ENCODE results near the gene GAB2. TPM values are rescaled to one million over a fixed set of nuclear protein-coding genes. Genes with fewer than 3 reads are reported as not detected.

Gene GAB2
- total RNA-seq, 4 donors from 2014 or later = 18.0 to 42.4 (median 26.0) TPM

GRCh38 chr11:78451371-78452150, 33.9 kb upstream of the GAB2 start:
- TF ChIP-seq POLR2AphosphoS5 (IDR thresholded peaks at IDR 0.05) (no peak), CTCF (IDR thresholded peaks at IDR 0.05) (no peak), EP300 (IDR thresholded peaks at IDR 0.05) (no peak)
- H3K4me1 ChIP-seq = no peaks in the 10 kb centered on the region
- peaks cover 0 to 5% (median 0%) of the 10 kb centered on the region in 4 donors for H3K36me3 ChIP-seq
- WGBS = 90% methylated on average over 5 of the region's 5 CpGs
- H3K27ac ChIP-seq (replicated peaks in 1 of 4) = no peak overlapping the region
- intact Hi-C loops (cut with DNase I) = no loop called here
- no peak for DNase-seq (ENCODE audit: extremely low spot score)
- H3K27me3 ChIP-seq = no peaks in the 10 kb centered on the region
- no peak overlapping the region for H3K4me3 ChIP-seq
- H3K9me3 ChIP-seq = no peaks in the 10 kb centered on the region

- Histone ChIP-seq H3K36me3 (no peaks in the 10 kb centered on the region), H3K9me3 (no peaks in the 10 kb centered on the region), H3K4me1 (no peaks in the 10 kb centered on the region), H3K27ac (replicated peaks in 1 of 4) (no peak overlapping the region), H3K27me3 (no peaks in the 10 kb centered on the region), H3K4me3 (no peak overlapping the region)
- DNase-seq (ENCODE audit: extremely low spot score) = no peak
- intact Hi-C loops (cut with DNase I) = no loop called here
- TF ChIP-seq EP300 (IDR thresholded peaks at IDR 0.05) = no peak
- no peak for TF ChIP-seq CTCF (IDR thresholded peaks at IDR 0.05)
- TF ChIP-seq POLR2A (IDR thresholded peaks at IDR 0.05; ENCODE audit: low read depth) = no peak
- TF ChIP-seq POLR2AphosphoS5 (IDR thresholded peaks at IDR 0.05) = no peak
- WGBS = 89% methylated on average over 2 of the region's 2 CpGs
Observed at GRCh38 chr11:78450866-78451265, 33.2 kb upstream of the GAB2 start.

GRCh38 chr11:78449866-78450265, 32.2 kb upstream of the GAB2 start:
- WGBS = 92% methylated on average over 4 of the region's 4 CpGs
- TF ChIP-seq CTCF (IDR thresholded peaks at IDR 0.05) (no peak), EP300 (IDR thresholded peaks at IDR 0.05) (no peak), POLR2A (IDR thresholded peaks at IDR 0.05; ENCODE audit: low read depth) (no peak)

GRCh38 chr11:78446210-78446609, 28.6 kb upstream of the GAB2 start:
- Histone ChIP-seq H3K27ac (replicated peaks in 1 of 4) (no peak overlapping the region), H3K4me1 (no peaks in the 10 kb centered on the region), H3K4me3 (no peak overlapping the region), H3K9me3 (no peaks in the 10 kb centered on the region), H3K27me3 (no peaks in the 10 kb centered on the region), H3K36me3 (peaks cover 11 to 18% (median 15%) of the 10 kb centered on the region in 4 donors)
- intact Hi-C loops (cut with DNase I) = no loop called here
- DNase-seq (ENCODE audit: extremely low spot score) = no peak
- TF ChIP-seq EP300 (IDR thresholded peaks at IDR 0.05) (no peak), POLR2AphosphoS5 (IDR thresholded peaks at IDR 0.05) (no peak), CTCF (IDR thresholded peaks at IDR 0.05) (no peak), POLR2A (IDR thresholded peaks at IDR 0.05; ENCODE audit: low read depth) (no peak)

More at GRCh38 chr11:78449866-78450265, 32.2 kb upstream of the GAB2 start:
- intact Hi-C loops (cut with DNase I) = no loop called here
- H3K4me3 ChIP-seq = no peak overlapping the region
- no peaks in the 10 kb centered on the region for H3K27me3 ChIP-seq
- H3K36me3 ChIP-seq = peaks cover 0 to 6% (median 0%) of the 10 kb centered on the region in 4 donors
- no peak for DNase-seq (ENCODE audit: extremely low spot score)
- no peak overlapping the region for H3K27ac ChIP-seq (replicated peaks in 1 of 4)
- H3K9me3 ChIP-seq = no peaks in the 10 kb centered on the region
- H3K4me1 ChIP-seq = no peaks in the 10 kb centered on the region

GRCh38 chr11:78444726-78445125, 27.1 kb upstream of the GAB2 start:
- no peaks in the 10 kb centered on the region for H3K9me3 ChIP-seq
- 97% methylated on average over 1 of the region's 1 CpG for WGBS
- no peak for DNase-seq (ENCODE audit: extremely low spot score)
- H3K27me3 ChIP-seq = no peaks in the 10 kb centered on the region
- intact Hi-C loops (cut with DNase I) = no loop called here
- H3K4me1 ChIP-seq = no peaks in the 10 kb centered on the region
- no peak overlapping the region for H3K27ac ChIP-seq (replicated peaks in 1 of 4)
- H3K4me3 ChIP-seq = no peak overlapping the region
- no peak for TF ChIP-seq POLR2A (IDR thresholded peaks at IDR 0.05; ENCODE audit: low read depth)
- TF ChIP-seq CTCF (IDR thresholded peaks at IDR 0.05) = no peak
- TF ChIP-seq POLR2AphosphoS5 (IDR thresholded peaks at IDR 0.05) = no peak
- peaks cover 11 to 18% (median 15%) of the 10 kb centered on the region in 4 donors for H3K36me3 ChIP-seq
